LNCaP clone FGC (cell line): Measurements from ENCODE around the gene ZP1.
A peak's percentile ranks its signal among the peaks of the same experiment; 100 is the strongest.

Experiments used
- DNase-seq: peaks from one replicate; pipeline ENCODE4 v3.0.0-alpha.2; 2011; ENCODE audit warnings: low read depth
- H3K4me3 ChIP-seq: 2 replicates; pipeline ENCODE4 v1.5.1; 2011; ENCODE audit warnings: mild to moderate bottlenecking, low read depth, low read length, control low read depth
- TF ChIP-seq, protein P1 (sequence below): IDR thresholded peaks from 2 replicates; pipeline ENCODE4 v1.5.1; 2012; ENCODE audit warnings: mild to moderate bottlenecking; ENCODE audit not compliant: control insufficient read depth, insufficient read depth; ENCODE audit errors: extremely low read depth

The ZP1 gene

DNA sequence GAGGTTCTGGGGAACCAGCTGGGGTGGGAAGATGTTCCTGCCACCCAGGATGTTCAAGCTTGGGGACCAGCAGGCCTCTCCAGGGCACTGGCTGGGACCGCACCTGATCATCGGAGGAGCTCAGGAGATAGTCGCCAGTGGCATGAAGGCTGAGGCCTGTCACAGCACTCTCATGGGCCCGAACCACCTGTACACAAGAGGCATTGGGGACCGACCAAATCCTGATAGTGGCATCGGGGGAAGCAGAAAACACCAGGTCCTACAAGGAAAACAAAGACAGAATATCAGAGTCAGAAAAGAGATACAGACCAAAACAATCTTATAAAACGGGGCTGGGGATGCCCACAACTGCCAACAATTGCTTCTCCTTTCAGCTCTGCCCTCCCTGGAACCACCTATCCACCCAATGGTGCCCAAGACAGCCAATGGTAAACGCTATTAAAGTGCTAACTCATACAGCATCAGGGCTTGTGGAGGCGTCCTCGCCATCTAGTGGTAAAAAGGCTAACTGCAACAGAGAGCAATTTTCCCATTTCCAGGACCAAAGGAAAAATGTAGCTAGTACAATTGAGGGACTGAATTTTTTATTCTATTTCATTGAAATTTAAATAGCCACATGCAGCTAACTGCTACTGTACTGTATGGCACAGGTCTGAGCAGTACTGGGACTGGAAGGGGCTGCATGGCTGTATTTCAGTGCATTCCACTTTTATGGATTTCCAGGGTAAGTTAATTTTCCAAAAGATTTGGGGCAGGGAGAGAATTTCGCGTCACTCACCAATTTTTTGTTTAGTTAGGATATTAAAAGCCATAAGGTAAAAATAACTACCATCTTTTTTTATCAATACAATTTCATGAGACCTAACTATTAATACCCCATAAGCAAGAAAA lies 31.9 kb downstream of the ZP1 start:
- TF ChIP-seq, protein P1, sequence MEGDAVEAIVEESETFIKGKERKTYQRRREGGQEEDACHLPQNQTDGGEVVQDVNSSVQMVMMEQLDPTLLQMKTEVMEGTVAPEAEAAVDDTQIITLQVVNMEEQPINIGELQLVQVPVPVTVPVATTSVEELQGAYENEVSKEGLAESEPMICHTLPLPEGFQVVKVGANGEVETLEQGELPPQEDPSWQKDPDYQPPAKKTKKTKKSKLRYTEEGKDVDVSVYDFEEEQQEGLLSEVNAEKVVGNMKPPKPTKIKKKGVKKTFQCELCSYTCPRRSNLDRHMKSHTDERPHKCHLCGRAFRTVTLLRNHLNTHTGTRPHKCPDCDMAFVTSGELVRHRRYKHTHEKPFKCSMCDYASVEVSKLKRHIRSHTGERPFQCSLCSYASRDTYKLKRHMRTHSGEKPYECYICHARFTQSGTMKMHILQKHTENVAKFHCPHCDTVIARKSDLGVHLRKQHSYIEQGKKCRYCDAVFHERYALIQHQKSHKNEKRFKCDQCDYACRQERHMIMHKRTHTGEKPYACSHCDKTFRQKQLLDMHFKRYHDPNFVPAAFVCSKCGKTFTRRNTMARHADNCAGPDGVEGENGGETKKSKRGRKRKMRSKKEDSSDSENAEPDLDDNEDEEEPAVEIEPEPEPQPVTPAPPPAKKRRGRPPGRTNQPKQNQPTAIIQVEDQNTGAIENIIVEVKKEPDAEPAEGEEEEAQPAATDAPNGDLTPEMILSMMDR: peak; percentile 97
- no peak overlapping the region for H3K4me3 ChIP-seq
- DNase-seq: no peak

DNA sequence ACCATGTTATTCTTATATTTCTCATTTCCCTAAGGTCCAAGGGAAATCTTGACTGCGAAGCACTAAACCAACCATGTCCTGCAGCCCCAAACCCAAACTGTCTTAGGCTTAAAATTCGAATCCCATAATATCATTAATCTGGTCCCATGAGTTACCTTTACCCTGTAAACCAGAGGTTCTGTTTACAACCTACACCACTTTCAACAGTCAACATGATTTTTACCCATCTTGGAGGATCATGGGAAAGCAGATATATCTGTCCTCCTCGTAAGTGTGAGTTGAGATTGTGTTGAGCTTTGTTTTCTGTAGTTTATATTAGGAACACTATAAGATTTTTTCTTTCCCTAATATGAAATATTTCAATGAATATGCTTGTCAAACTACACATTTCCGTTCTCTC lies 32.6 kb downstream of the ZP1 start:
- no peak for DNase-seq
- TF ChIP-seq, protein P1: no peak
- H3K4me3 ChIP-seq: no peak overlapping the region

DNA sequence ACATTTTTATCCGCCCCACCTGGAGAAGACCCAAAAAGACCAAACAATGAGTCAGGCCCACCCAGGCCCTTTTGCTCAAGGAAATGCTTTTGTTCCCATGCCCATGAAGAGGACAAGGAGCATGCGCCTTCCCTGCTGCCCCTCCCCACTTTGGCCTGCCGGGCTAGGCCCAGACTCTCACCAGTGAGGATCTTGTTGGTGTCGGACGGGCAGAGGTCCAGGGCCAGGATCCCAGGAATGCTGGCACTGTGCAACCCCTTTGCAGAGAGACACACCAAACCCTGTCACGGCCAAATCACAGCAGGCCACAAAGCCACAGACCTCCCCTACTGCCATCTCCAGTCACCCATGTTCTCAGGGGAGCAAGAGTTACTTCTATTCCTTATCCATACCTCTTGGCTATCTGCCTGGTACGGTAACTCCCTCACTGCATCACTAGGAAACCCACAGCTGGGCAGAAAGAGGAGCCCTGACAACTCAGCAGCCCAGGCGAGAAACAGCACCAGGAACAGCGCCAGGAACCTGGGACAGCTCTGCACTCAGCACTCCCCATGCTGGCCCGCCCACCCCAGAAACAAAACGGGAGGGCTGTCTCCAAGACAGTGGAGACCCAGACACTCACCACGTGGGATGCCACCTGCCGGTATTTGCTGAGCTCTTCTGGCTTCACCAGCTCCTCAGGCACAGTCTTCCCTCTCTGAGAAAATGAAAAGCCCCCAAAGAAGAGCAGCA lies 33.5 kb downstream of the ZP1 start:
- H3K4me3 ChIP-seq: no peak overlapping the region
- TF ChIP-seq, protein P1: no peak
- DNase-seq: no peak

DNA sequence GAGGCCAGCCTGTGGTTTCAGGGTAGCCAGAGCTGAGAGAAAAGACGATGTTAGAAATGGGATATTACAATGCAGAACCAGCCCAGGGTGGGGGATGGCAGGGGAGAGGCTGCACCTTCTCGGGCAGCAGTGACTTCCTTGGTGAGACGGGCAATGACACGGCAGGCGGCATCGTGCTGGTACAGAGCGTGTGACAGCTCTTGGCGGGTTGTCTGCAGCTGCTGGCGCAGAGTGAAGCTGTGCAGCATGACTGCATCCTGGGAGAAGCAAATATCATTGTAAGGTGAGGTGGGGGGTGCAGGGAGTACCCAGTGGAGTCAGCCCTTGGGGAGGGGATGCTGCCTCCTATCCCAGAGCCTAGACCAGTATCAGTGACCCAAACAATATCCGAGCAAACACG lies 35.3 kb downstream of the ZP1 start:
- no peak for DNase-seq
- no peak overlapping the region for H3K4me3 ChIP-seq
- TF ChIP-seq, protein P1: no peak

DNA sequence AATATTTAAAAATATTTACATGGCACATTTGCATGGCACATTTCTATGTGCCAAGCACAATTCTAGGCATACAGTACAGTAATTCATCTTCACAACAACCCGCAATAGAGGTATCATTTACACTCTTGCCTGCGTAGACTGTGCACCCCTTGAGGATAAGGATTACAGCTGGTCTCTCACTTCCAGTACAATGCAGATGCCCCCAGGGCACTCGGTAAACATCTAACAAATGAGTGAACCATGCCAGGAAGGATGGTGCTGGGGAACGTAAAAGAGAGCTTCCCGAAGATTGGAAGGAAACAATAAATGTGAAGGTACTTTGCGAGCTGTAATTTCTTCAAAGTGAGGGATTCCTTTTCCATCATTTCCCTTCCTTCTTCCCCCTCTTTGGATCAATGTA lies 37.7 kb downstream of the ZP1 start:
- no peak for DNase-seq
- peak overlapping the region; percentile 71 for H3K4me3 ChIP-seq
- TF ChIP-seq, protein P1: no peak

DNA sequence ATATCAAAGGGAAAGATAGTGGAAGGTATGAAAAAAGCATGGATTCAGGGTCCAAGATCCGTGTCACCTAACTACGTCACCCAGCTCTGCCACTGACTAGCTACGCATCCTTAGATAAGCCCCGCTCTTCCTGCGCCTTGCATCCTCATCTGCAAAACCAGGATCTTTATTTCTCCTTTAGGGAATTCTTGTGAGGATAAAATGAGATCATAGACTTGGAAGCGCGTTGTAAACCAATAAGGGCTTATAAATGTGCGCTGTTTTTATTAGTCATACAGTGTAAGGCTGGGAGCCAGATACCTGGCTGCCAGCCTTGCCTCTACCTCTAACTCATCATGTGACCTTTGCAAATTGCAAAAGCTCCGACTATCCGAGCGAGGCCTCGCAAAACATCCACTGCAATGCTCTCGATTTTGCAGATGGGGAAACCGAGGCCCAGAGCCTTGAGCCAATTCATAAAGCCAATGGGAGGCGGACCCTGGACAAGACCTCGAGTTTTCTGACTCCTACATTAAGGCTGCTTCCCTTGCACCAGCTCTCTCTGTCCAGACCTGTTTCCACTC lies 38.3 kb downstream of the ZP1 start:
- TF ChIP-seq, protein P1: no peak
- H3K4me3 ChIP-seq: peak overlapping the region; percentile 71
- peak; percentile 81 for DNase-seq
